Measurements from ENCODE around the gene GTF2F2.

DNA sequence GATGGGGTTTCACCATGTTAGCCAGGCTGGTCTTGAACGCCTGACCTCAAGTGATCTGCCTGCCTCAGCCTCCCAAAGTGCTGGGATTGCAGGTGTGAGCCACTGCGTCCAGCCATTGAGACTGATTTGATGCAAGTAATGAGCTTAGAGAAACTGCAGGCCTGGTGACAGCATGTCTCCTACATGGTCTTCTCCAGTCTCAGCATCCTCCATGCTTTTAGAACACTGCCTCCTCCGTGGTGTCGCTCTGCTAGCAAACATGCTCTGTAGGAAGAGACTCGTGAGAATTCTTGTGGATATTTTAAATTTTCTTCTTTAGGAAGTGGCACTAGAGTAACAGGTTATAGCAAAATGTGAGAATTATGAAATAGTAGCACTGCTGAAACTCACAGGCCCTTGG lies 183.6 kb downstream of the GTF2F2 start:
- TF ChIP-seq, protein P1, sequence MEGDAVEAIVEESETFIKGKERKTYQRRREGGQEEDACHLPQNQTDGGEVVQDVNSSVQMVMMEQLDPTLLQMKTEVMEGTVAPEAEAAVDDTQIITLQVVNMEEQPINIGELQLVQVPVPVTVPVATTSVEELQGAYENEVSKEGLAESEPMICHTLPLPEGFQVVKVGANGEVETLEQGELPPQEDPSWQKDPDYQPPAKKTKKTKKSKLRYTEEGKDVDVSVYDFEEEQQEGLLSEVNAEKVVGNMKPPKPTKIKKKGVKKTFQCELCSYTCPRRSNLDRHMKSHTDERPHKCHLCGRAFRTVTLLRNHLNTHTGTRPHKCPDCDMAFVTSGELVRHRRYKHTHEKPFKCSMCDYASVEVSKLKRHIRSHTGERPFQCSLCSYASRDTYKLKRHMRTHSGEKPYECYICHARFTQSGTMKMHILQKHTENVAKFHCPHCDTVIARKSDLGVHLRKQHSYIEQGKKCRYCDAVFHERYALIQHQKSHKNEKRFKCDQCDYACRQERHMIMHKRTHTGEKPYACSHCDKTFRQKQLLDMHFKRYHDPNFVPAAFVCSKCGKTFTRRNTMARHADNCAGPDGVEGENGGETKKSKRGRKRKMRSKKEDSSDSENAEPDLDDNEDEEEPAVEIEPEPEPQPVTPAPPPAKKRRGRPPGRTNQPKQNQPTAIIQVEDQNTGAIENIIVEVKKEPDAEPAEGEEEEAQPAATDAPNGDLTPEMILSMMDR (conservative IDR thresholded peaks at IDR 0.05; ENCODE audit: low read length): no peak
- TF ChIP-seq EZH2phosphoT487 (IDR thresholded peaks at IDR 0.05; ENCODE audit: borderline replicate concordance, low read depth, low read length): no peak
